Mesenteric fat pad (tissue), 1 donor: ENCODE results near the gene ABCC4. TPM values are rescaled to one million over a fixed set of nuclear protein-coding genes. Genes with fewer than 3 reads are reported as not detected.

Experiments used
- DNase-seq: peaks from one replicate; pipeline ENCODE4 v3.0.0-alpha.2; 2020; ENCODE audit warnings: low spot score
- total RNA-seq: library from RNA; stranded (reverse); fragmentation: NEBNext Ultra II Directional; extraction: Animal tissue kit (Norgen Biotek cat#: 25700); gene quantifications from one replicate; pipeline ENCODE4 v1.2.1, GENCODE V29; 2021
- donor health status: DM: yes; HTN: yes; CAD: no.

Gene ABCC4
- total RNA-seq, 1 donor from 2014 or later, result 9.4 TPM

- no peak for DNase-seq
Observed at GRCh38 chr13:95003019-95003813, 298.0 kb downstream of the ABCC4 start.

- DNase-seq, result no peak
Observed at GRCh38 chr13:95002126-95002525, 299.1 kb downstream of the ABCC4 start.

GRCh38 chr13:94999871-95000270 lies 301.4 kb downstream of the ABCC4 start:
- DNase-seq, result no peak

GRCh38 chr13:94997126-94997525 lies 304.1 kb downstream of the ABCC4 start:
- DNase-seq, result no peak

GRCh38 chr13:94996445-94996844 lies 304.8 kb downstream of the ABCC4 start:
- no peak for DNase-seq

GRCh38 chr13:94994506-94994905 lies 306.7 kb downstream of the ABCC4 start:
- no peak for DNase-seq

- DNase-seq, result no peak
Observed at GRCh38 chr13:94993616-94994015, 307.6 kb downstream of the ABCC4 start.

- no peak for DNase-seq
Observed at GRCh38 chr13:94992036-94992960, 309.0 kb downstream of the ABCC4 start.

GRCh38 chr13:94988654-94989053 lies 312.6 kb downstream of the ABCC4 start:
- no peak for DNase-seq

GRCh38 chr13:94987869-94988268 lies 313.4 kb downstream of the ABCC4 start:
- no peak for DNase-seq

GRCh38 chr13:94987081-94987480 lies 314.2 kb downstream of the ABCC4 start:
- DNase-seq, result no peak

GRCh38 chr13:94984958-94985357 lies 316.3 kb downstream of the ABCC4 start:
- DNase-seq, result no peak

- DNase-seq, result no peak
Observed at GRCh38 chr13:94978516-94978915, 322.7 kb downstream of the ABCC4 start.

GRCh38 chr13:94974015-94974951 lies 327.0 kb downstream of the ABCC4 start:
- DNase-seq, result no peak

- DNase-seq, result no peak
Observed at GRCh38 chr13:94972262-94972661, 329.0 kb downstream of the ABCC4 start.
